Stimulated activated CD8-positive, alpha-beta memory T cell treated with anti-CD3 and anti-CD28 coated beads, Interleukin-2, amount 100 ng/mL, for 1 hour (primary cell): ENCODE data around the gene TYW5.

Experiments used
- DNase-seq, 2 donors: peaks; one replicate each; pipeline ENCODE4 v3.0.0-alpha.2; 2020; ENCODE audit warnings: low read depth in 2 of 2

Gene TYW5

GRCh38 chr2:199975273-199975895 lies 20.1 kb upstream of the TYW5 start:
- no peak for DNase-seq

GRCh38 chr2:199973703-199974102 lies 18.4 kb upstream of the TYW5 start:
- no peak for DNase-seq

- no peak for DNase-seq
These were observed 16.9 kb upstream of the TYW5 start for GRCh38 chr2:199972088-199972626.

- no peak for DNase-seq
These were observed 12.8 kb upstream of the TYW5 start for GRCh38 chr2:199968126-199968525.

- no peak for DNase-seq
These were observed 11.7 kb upstream of the TYW5 start for GRCh38 chr2:199966976-199967375.

- DNase-seq = no peak
These were observed 11.1 kb upstream of the TYW5 start for GRCh38 chr2:199966405-199966804.

GRCh38 chr2:199962203-199962602 lies 6.9 kb upstream of the TYW5 start:
- DNase-seq = no peak

GRCh38 chr2:199958014-199958413 lies 2.7 kb upstream of the TYW5 start:
- DNase-seq = no peak

GRCh38 chr2:199956062-199956380 lies 730 bp upstream of the TYW5 start:
- DNase-seq = no peak

GRCh38 chr2:199955007-199955338 lies 318 bp downstream of the TYW5 start:
- no peak for DNase-seq

- no peak for DNase-seq
These were observed 4.3 kb downstream of the TYW5 start for GRCh38 chr2:199951023-199951422.

- DNase-seq = no peak
These were observed 4.9 kb downstream of the TYW5 start for GRCh38 chr2:199950396-199950795.

GRCh38 chr2:199946836-199947235 lies 8.5 kb downstream of the TYW5 start:
- no peak for DNase-seq

GRCh38 chr2:199946196-199946595 lies 9.1 kb downstream of the TYW5 start:
- DNase-seq = no peak

- no peak for DNase-seq
These were observed 11.9 kb downstream of the TYW5 start for GRCh38 chr2:199943373-199943772.

- no peak for DNase-seq
These were observed 14.9 kb downstream of the TYW5 start for GRCh38 chr2:199940373-199940772.

- DNase-seq = no peak
These were observed 18.7 kb downstream of the TYW5 start for GRCh38 chr2:199936554-199936953.

- no peak for DNase-seq
These were observed 21.8 kb downstream of the TYW5 start for GRCh38 chr2:199933466-199933865.

- DNase-seq = no peak
These were observed 22.9 kb downstream of the TYW5 start for GRCh38 chr2:199932312-199932855.

- DNase-seq = no peak
These were observed 26.0 kb downstream of the TYW5 start for GRCh38 chr2:199929262-199929661.

- DNase-seq = no peak
These were observed 26.7 kb downstream of the TYW5 start for GRCh38 chr2:199928626-199929025.

- no peak for DNase-seq
These were observed 27.1 kb downstream of the TYW5 start for GRCh38 chr2:199928226-199928625.

GRCh38 chr2:199926806-199927205 lies 28.5 kb downstream of the TYW5 start:
- no peak for DNase-seq

GRCh38 chr2:199923924-199924323 lies 31.4 kb downstream of the TYW5 start:
- DNase-seq = no peak
